Measurements from ENCODE around the gene PXDN. TPM values are rescaled to one million over a fixed set of nuclear protein-coding genes. Genes with fewer than 3 reads are reported as not detected.
A peak's percentile ranks its signal among the peaks of the same experiment; 100 is the strongest.

Gene PXDN
- total RNA-seq (10 to 100 TPM; 24.9 to 71.6 (median 42.0) TPM), polyA plus RNA-seq (1 to 10 TPM; 3.3 to 8.0 (median 5.0) TPM)
- long read RNA-seq, donor 1, full-length matches to known transcripts = 2 of 22 reads
- long read RNA-seq, donor 1, partial matches to known transcripts = 20 of 22 reads
- long read RNA-seq, donor 1, other reads (novel, unspliced or antisense) = 0 of 22 reads
- long read RNA-seq, donor 2, partial matches to known transcripts = 17 of 18 reads
- long read RNA-seq, donor 2, other reads (novel, unspliced or antisense) = 0 of 18 reads
- long read RNA-seq, donor 3, partial matches to known transcripts = 0 of 1 reads
- long read RNA-seq, donor 3, other reads (novel, unspliced or antisense) = 0 of 1 reads
- long read RNA-seq, donor 4 = 0 reads
- long read RNA-seq, donor 5, full-length matches to known transcripts = 1 of 60 reads
- long read RNA-seq, donor 5, partial matches to known transcripts = 59 of 60 reads
- long read RNA-seq, donor 5, other reads (novel, unspliced or antisense) = 0 of 60 reads
- long read RNA-seq, donor 6 = 0 reads
- long read RNA-seq, donor 7, full-length matches to known transcripts = 3 of 13 reads
- long read RNA-seq, donor 7, partial matches to known transcripts = 10 of 13 reads
- long read RNA-seq, donor 7, other reads (novel, unspliced or antisense) = 0 of 13 reads
- long read RNA-seq, donor 8, partial matches to known transcripts = 14 of 16 reads
- long read RNA-seq, donor 8, other reads (novel, unspliced or antisense) = 0 of 16 reads
- long read RNA-seq, donor 9, partial matches to known transcripts = 5 of 11 reads
- long read RNA-seq, donor 9, other reads (novel, unspliced or antisense) = 0 of 11 reads
- long read RNA-seq, donor 10 = 0 reads

- TF ChIP-seq POLR2A (IDR thresholded peaks at IDR 0.05) (no peak), CTCF (IDR thresholded peaks at IDR 0.05) (no peak), POLR2AphosphoS5 (IDR thresholded peaks at IDR 0.05) (peak in 1 of 3 donors; percentile 35)
- peaks cover 0 to 47% (median 22%) of the 10 kb centered on the region in 4 donors for H3K4me1 ChIP-seq
- peak within 1 kb of the TSS; percentile 59 to 67 (median 63) for H3K4me3 ChIP-seq
- H3K27ac ChIP-seq = peak within 1 kb of the TSS; percentile 80 to 98 (median 94)
- 3 to 6% (median 4%) methylated on average over 28 to 71 of the region's 71 CpGs for WGBS, 5 donors
- H3K27me3 ChIP-seq = peaks cover 0 to 56% (median 22%) of the 10 kb centered on the region in 3 donors
- intact Hi-C loops (cut with DNase I; ENCODE audit: low total_unique reads) = no loop called here
- DNase-seq = peak in 1 of 2 donors; percentile 88
- no peaks in the 10 kb centered on the region for H3K36me3 ChIP-seq
- H3K9me3 ChIP-seq = no peaks in the 10 kb centered on the region
Observed at GRCh38 chr2:1744446-1745170, at the start of gene PXDN. Gene PXDN, minus strand, starts transcription at chr2:1744515. Its CDS starts 60 bp downstream, at chr2:1744455.

DNA sequence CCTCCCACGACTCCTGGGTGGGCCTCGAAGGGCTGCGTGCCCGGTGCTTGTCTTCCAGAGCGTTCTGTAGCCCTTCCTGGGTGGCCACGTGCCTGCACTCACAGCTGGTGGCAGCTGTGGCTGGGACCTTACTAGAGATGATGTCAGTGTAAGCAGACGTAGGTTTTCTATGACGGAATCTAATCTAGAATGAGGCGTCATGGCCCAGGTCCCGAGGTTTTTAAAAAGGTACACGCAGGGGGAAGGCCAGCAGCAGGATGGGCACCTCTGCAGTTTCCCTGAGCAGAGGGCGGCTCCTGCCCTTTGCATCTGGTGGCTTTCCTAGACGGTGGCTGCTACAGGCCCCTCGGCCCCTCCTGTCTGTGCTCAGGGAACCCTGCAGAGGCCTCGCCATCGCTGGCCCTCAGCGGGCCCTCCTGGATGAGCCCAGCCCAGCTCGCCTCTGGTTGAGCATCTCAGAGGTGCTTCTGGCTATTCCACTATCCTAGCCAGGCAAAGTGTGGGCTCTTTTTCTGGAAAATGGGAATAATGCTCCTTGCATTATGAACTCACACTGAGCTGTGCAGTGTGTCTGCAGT is 49.6 kb upstream of the PXDN start:
- Histone ChIP-seq H3K27ac (no peak overlapping the region), H3K36me3 (no peaks in the 10 kb centered on the region), H3K27me3 (no peaks in the 10 kb centered on the region), H3K4me3 (no peak overlapping the region), H3K4me1 (peaks cover 0 to 10% (median 0%) of the 10 kb centered on the region in 4 donors), H3K9me3 (no peaks in the 10 kb centered on the region)
- intact Hi-C loops (cut with DNase I; ENCODE audit: low total_unique reads) = no loop called here
- TF ChIP-seq POLR2AphosphoS5 (IDR thresholded peaks at IDR 0.05) = peak in 1 of 3 donors; percentile 7
- no peak for TF ChIP-seq POLR2A (IDR thresholded peaks at IDR 0.05)
- TF ChIP-seq EP300 (IDR thresholded peaks at IDR 0.05) = no peak
- TF ChIP-seq CTCF (IDR thresholded peaks at IDR 0.05) = no peak
- DNase-seq = peak; percentile 30 to 78
- WGBS, 5 donors = 56 to 76% (median 70%) methylated on average over 14 to 18 of the region's 18 CpGs

- WGBS, 5 donors = 71 to 85% (median 82%) methylated on average over 21 to 23 of the region's 23 CpGs
- H3K4me1 ChIP-seq = peaks cover 0 to 10% (median 0%) of the 10 kb centered on the region in 4 donors
- H3K36me3 ChIP-seq = no peaks in the 10 kb centered on the region
- intact Hi-C loops (cut with DNase I; ENCODE audit: low total_unique reads) = no loop called here
- H3K9me3 ChIP-seq = no peaks in the 10 kb centered on the region
- DNase-seq = no peak
- no peak overlapping the region for H3K4me3 ChIP-seq
- no peak overlapping the region for H3K27ac ChIP-seq
- no peak for TF ChIP-seq CTCF (IDR thresholded peaks at IDR 0.05)
- TF ChIP-seq POLR2A (IDR thresholded peaks at IDR 0.05) = no peak
- TF ChIP-seq EP300 (IDR thresholded peaks at IDR 0.05) = no peak
- TF ChIP-seq POLR2AphosphoS5 (IDR thresholded peaks at IDR 0.05) = no peak
- H3K27me3 ChIP-seq = peaks cover 0 to 5% (median 0%) of the 10 kb centered on the region in 3 donors
Observed at GRCh38 chr2:1793001-1793867, 48.9 kb upstream of the PXDN start.

All from stomach (tissue), 19 donors.